Testis (tissue), 2 donors: ENCODE data around the gene GALNT18.

Experiments
- CTCF ChIP-seq, 3 experiments: fragments of 450-650 bp in 2 of 3; fragments of 200-600 bp in 1 of 3; sonication (generic) in 1 of 3; IDR thresholded peaks; one replicate each; pipeline ENCODE4 v1.5.1; 2016 to 2019; ENCODE audit warnings: antibody characterized with exemption in 3 of 3, mild to moderate bottlenecking in 2 of 3, moderate library complexity in 1 of 3
- POLR2A ChIP-seq: fragments of 450-650 bp; IDR thresholded peaks from one replicate; pipeline ENCODE4 v1.6.1; 2017; ENCODE audit warnings: antibody characterized with exemption, mild to moderate bottlenecking, moderate library complexity

- TF ChIP-seq POLR2A, result no peak
- peak in 1 of 3 experiments; percentile 17 for TF ChIP-seq CTCF (IDR thresholded peaks at IDR 0.05)
Measured at GRCh38 chr11:11659567-11660362, 38.0 kb upstream of the GALNT18 start.
